Embryonic facial prominence (tissue), 1 donor: Measurements from ENCODE around the gene PIP4K2C.
"Not testable (repeated sequence)": the region's sequence is repeated elsewhere in the genome, so short reads cannot be mapped to it uniquely, and the experiment has no call there.

Experiments used
- DNase-seq: peaks from one replicate; pipeline ENCODE4 v3.0.0-alpha.2; 2016; ENCODE audit errors: extremely low spot score

PIP4K2C gene

GRCh38 chr12:57609781-57610553 lies 19.0 kb downstream of the PIP4K2C start:
- no peak for DNase-seq

- DNase-seq = no peak
Observed at GRCh38 chr12:57610554-57611107, 19.6 kb downstream of the PIP4K2C start.

GRCh38 chr12:57611108-57611826 lies 20.3 kb downstream of the PIP4K2C start, which contains the start of gene ARHGEF25:
Gene ARHGEF25, plus strand, starts transcription at chr12:57611435. Its CDS starts 460 bp downstream, at chr12:57611895.
- peak; percentile 45 for DNase-seq

- no peak for DNase-seq
Observed at GRCh38 chr12:57611827-57612710, 21.1 kb downstream of the PIP4K2C start.

GRCh38 chr12:57612711-57613426 lies 21.9 kb downstream of the PIP4K2C start:
- no peak for DNase-seq

DNA sequence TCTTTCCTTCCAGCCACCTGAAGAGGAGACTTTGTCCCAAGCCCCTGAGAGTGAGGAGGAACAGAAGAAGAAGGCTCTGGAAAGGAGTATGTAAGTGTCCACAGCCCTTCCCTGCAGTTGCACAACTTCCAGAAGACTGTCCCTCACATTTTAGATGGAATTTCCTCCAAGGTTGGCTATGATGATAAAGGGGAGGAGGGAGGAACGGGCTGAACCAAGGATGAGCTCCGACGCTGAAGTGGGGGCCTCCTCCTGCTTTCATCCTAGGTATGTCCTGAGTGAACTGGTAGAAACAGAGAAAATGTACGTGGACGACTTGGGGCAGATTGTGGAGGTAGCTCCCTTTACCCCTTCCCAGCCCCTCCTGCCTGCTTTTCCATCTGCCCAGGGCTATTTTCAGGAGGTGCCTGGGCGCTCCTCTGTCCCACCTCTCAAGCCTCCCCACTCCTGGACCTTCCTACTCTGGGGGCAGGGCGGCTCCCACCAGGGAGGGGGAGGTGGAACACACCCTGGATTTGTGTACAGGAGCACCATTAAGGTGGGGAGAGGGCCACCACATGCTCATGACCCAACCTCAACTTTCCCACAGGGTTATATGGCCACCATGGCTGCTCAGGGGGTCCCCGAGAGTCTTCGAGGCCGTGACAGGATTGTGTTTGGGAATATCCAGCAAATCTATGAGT lies 22.6 kb downstream of the PIP4K2C start:
- DNase-seq = no peak

DNA sequence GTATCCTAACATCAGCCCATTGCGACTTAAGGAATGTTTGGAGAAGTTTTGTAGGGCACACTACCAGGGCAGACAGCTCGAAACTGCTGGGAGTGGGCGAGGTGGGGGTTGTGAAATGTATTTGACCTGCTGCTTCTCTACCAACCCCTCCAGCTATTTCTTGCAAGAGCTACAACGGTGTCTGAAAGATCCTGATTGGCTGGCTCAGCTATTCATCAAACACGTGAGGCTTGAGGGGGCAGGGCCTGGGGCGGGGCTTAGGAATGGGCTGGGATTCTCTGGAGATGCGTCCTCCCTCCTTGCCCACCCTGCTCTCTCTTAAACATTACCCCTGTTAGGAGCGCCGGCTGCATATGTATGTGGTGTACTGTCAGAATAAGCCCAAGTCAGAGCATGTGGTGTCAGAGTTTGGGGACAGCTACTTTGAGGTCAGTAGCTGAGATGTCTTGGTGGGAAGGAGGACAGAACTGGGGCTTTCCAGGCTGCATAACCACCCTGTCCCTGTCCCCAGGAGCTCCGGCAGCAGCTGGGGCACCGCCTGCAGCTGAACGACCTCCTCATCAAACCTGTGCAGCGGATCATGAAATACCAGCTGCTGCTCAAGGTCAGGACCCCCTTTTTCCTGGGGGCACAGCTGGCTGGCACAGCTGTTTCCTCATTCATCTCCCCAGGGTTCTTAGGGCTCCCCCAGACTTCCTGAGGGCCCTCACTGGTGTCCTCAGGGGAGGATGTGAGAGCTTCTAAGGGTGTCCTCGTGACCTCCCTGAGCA lies 23.4 kb downstream of the PIP4K2C start:
- no peak for DNase-seq

- no peak for DNase-seq
Observed at GRCh38 chr12:57614948-57615500, 24.0 kb downstream of the PIP4K2C start.

- DNase-seq = no peak
Observed at GRCh38 chr12:57615637-57616036, 24.6 kb downstream of the PIP4K2C start.

- no peak for DNase-seq
Observed at GRCh38 chr12:57616383-57617101, 25.6 kb downstream of the PIP4K2C start.

GRCh38 chr12:57617942-57618341 lies 26.9 kb downstream of the PIP4K2C start:
- DNase-seq = no peak

- not testable (repeated sequence) for DNase-seq
Observed at GRCh38 chr12:57618431-57618830, 27.4 kb downstream of the PIP4K2C start.

GRCh38 chr12:57618966-57619433 lies 28.0 kb downstream of the PIP4K2C start:
- DNase-seq = no peak

DNA sequence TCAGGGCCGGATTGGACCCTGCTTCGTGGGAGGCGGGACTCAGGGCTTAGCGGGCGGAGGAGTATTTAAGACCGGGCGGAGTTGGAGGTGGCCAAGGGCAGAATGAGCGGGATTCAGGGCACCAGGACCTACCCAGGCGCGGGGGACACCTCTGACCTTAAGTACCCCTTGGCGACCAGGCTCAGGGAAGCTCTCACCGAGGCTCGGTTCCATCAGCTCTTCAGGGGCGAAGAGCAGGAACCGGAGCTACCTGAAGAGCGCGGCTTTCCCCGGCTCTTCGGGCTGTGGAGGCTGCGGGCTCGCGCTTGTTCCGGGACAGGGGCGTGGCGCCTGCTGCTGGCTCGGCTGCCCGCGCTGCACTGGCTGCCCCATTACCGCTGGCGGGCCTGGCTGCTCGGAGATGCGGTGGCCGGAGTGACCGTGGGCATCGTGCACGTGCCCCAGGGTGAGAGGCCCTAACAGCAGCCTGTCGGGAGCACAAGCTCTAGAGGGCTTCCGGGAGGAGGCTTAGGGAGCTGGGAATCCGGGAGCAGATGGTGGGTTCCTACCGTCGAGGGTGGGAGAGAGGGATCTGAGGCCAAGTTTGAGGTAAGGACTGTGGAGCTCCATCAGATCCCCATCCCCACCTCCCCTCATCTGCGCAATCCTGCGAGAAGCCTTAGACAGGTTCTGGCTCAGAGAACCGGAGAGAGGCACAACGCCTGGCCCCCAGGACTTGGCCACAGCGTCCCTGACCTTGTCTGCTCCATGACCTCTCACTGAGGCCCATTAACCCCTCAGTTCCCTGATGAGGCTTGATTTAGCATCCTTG lies 28.6 kb downstream of the PIP4K2C start:
- no peak for DNase-seq

DNA sequence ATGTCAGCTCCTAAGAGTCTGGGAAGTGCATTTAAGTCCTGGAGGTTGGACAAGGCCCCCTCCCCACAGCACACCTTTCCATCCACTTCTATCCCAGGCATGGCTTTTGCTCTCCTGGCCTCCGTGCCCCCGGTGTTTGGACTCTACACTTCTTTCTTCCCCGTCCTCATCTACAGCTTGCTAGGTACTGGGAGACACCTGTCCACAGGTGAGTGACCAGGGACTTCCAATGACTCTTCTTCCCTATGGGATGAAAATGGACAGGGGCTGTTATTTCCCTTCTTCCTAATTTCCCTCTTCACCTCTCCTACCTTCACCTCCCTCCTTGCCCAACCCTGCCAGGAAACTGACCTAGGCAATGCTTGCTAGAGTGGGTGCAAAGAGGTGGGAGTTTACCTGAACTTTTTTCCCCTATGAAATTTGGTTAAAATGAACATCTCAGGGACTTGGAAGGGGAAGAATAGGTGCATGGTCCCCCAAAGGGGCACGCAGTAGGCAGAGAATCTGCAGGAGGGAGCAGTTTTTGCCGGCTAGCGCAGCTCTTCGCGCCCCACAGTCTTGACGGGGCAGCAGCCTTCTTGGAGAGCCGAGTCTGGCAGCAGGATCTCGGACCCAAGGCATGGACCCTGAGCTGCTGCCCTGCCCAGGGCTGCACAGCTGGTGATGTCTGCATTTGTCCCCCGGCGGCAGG lies 29.4 kb downstream of the PIP4K2C start:
- no peak for DNase-seq

GRCh38 chr12:57620936-57621496 lies 30.0 kb downstream of the PIP4K2C start:
- no peak for DNase-seq
